GM23248 (cell line): ENCODE data around the gene CLEC4F. TPM values are rescaled to one million over a fixed set of nuclear protein-coding genes. Genes with fewer than 3 reads are reported as not detected.
"Not testable (repeated sequence)": the region's sequence is repeated elsewhere in the genome, so short reads cannot be mapped to it uniquely, and the experiment has no call there.

Source experiments
- DNase-seq: peaks from one replicate; pipeline ENCODE4 v3.0.0-alpha.2; 2015
- H2AFZ ChIP-seq: fragments of 200-600 bp; sonication (generic); 2 replicates; pipeline ENCODE4 v1.6.1; 2016; ENCODE audit warnings: antibody characterized with exemption
- H3F3A ChIP-seq: fragments of 200-600 bp; sonication (generic); 2 replicates; pipeline ENCODE4 v1.6.1; 2016; ENCODE audit warnings: mild to moderate bottlenecking, antibody characterized with exemption, mixed run types; ENCODE audit not compliant: insufficient read depth
- H3K27ac ChIP-seq: fragments of 200-600 bp; sonication (generic); 2 replicates; pipeline ENCODE4 v1.5.1; 2016; ENCODE audit warnings: mild to moderate bottlenecking
- H3K27me3 ChIP-seq: fragments of 200-600 bp; sonication (generic); replicated peaks from 2 replicates; pipeline ENCODE4 v1.6.1; 2016; ENCODE audit warnings: mild to moderate bottlenecking; ENCODE audit not compliant: insufficient read depth
- H3K36me3 ChIP-seq: fragments of 200-600 bp; sonication (generic); 2 replicates; pipeline ENCODE4 v1.6.1; 2016; ENCODE audit warnings: low read depth, mild to moderate bottlenecking
- H3K4me1 ChIP-seq: fragments of 200-600 bp; sonication (generic); 2 replicates; pipeline ENCODE4 v1.6.1; 2016; ENCODE audit warnings: mild to moderate bottlenecking; ENCODE audit not compliant: insufficient read depth
- H3K4me2 ChIP-seq: fragments of 200-600 bp; sonication (generic); one replicate; pipeline ENCODE4 v1.6.1; 2016; ENCODE audit warnings: mild to moderate bottlenecking; ENCODE audit not compliant: unreplicated experiment
- H3K4me3 ChIP-seq: fragments of 200-600 bp; sonication (generic); 2 replicates; pipeline ENCODE4 v1.5.1; 2016; ENCODE audit warnings: mild to moderate bottlenecking
- H3K79me2 ChIP-seq: fragments of 200-600 bp; sonication (generic); 2 replicates; pipeline ENCODE4 v1.6.1; 2016; ENCODE audit warnings: mild to moderate bottlenecking; ENCODE audit not compliant: insufficient read depth
- H3K9ac ChIP-seq: fragments of 200-600 bp; sonication (generic); 2 replicates; pipeline ENCODE4 v1.6.1; 2016; ENCODE audit warnings: mild to moderate bottlenecking
- H3K9me2 ChIP-seq: fragments of 200-600 bp; sonication (generic); 2 replicates; pipeline ENCODE4 v1.6.1; 2016; ENCODE audit warnings: mixed run types, mild to moderate bottlenecking, moderate library complexity; ENCODE audit not compliant: insufficient read depth
- H3K9me3 ChIP-seq: fragments of 200-600 bp; sonication (generic); one replicate; pipeline ENCODE4 v1.6.1; 2017; ENCODE audit warnings: low read depth
- H4K20me1 ChIP-seq: fragments of 200-600 bp; sonication (generic); 2 replicates; pipeline ENCODE4 v1.6.0; 2016; ENCODE audit not compliant: insufficient read depth
- EZH2 ChIP-seq: fragments of 200-600 bp; sonication (generic); IDR thresholded peaks from 2 replicates; pipeline ENCODE4 v1.6.1; 2018; ENCODE audit warnings: antibody characterized with exemption, mild to moderate bottlenecking; ENCODE audit not compliant: insufficient read depth, poor library complexity, severe bottlenecking
- EZH2phosphoT487 ChIP-seq: fragments of 200-600 bp; sonication (generic); IDR thresholded peaks from 2 replicates; pipeline ENCODE4 v1.6.1; 2018; ENCODE audit warnings: antibody characterized with exemption, moderate library complexity, mild to moderate bottlenecking, low read depth; ENCODE audit not compliant: insufficient read depth
- WGBS, 2 experiments: methylation state at CpG; one replicate each; pipeline ENCODE4 v1.1.6; 2015 to 2017; ENCODE audit warnings: low lambda C conversion rate in 2 of 2, low coverage in 1 of 2; ENCODE audit errors: missing lambda C conversion rate in 2 of 2; 5-methylcytosine and 5-hydroxymethylcytosine counted together
- in situ Hi-C: fragments of 300-500 bp; cut with MboI; formaldehyde crosslinking; loops from 2 replicates; pipeline ENCODE4 v1.15.0; 2020
- polyA plus RNA-seq: library from polyadenylated mRNA; unstranded; fragments of >200 nt; fragmentation: Nextera tagmentation; extraction: Ambion mirVana; gene quantifications from 2 replicates; pipeline ENCODE4 v1.2.1, GENCODE V29; 2016
- total RNA-seq: library from RNA; depleted of rRNA; stranded (reverse); fragments of >200 nt; shearing (Covaris generic); gene quantifications from 2 replicates; pipeline ENCODE4 v1.2.3, GENCODE V29; 2014

The CLEC4F gene
- total and polyA plus RNA-seq, 2 experiments from 2014 or later, result not detected

DNA sequence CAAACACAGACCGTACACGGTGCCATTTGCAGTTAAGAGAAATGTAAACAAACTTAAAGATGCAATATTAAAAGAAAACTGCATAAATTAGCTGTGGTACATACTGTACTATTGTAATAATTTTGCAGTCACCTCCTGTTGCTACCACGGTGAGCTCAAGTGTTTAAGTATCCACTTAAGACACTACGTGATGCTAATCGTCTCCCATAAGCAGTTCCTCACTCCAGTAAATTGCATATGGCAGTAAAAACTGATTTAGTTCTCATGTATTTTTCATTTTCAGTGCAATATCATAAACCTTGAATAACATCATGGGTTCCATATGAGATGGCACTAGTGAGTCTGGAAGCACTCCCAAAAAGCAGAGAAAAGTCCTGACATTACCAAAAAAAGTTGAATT lies 14.4 kb downstream of the CLEC4F start:
- no peak for TF ChIP-seq EZH2phosphoT487
- no peak for TF ChIP-seq EZH2
- 39 to 43% methylated on average over 5 of the region's 5 CpGs for WGBS, 2 experiments
- Histone ChIP-seq H3K9me3 (no peaks in the 10 kb centered on the region), H3K79me2 (no peaks in the 10 kb centered on the region), H3K4me2 (no peak overlapping the region), H3K4me1 (no peaks in the 10 kb centered on the region), H3F3A (no peaks in the 10 kb centered on the region), H3K27me3 (peaks cover 17% of the 10 kb centered on the region), H2AFZ (no peak overlapping the region), H3K27ac (no peak overlapping the region), H4K20me1 (no peaks in the 10 kb centered on the region), H3K9ac (no peak overlapping the region), H3K36me3 (no peaks in the 10 kb centered on the region), H3K4me3 (no peak overlapping the region), H3K9me2 (no peaks in the 10 kb centered on the region)
- DNase-seq, result no peak
- in situ Hi-C loops, result no loop called here

DNA sequence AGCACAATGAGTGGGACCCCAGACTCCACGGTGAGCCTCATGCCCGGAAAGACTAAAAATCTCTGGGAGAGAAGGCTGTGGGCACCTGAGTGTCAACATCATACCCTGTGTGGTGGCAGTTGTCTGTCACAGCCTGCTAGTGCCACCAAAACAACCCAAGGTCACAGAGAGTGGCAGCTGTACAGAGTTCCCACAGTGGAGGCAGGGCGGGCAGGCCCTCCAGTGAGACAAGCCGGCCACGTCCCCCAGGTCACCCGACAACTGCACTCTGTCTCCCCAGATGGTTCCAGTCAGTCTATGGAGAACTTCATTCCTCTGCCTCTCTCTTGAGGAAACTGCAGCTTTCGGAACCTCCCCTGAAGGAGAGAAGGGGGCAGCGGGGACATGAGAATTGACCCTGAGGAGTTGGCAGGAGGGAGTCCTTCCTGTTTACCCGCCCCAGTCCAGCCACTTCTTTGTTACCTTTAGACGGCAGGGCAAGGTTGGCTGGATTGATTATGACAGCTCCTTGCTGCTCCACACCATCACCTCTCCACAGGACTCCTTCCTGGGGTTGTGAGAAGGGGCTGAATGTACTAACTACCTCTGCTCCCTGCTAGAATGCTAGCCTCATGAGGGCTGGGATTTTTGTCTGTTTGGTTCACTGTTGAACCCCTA lies 18.7 kb downstream of the CLEC4F start:
- no peak overlapping the region for H3K4me3 ChIP-seq
- TF ChIP-seq EZH2, result no peak
- no peak for TF ChIP-seq EZH2phosphoT487
- no peaks in the 10 kb centered on the region for H3K9me2 ChIP-seq
- H3F3A ChIP-seq, result no peaks in the 10 kb centered on the region
- no peaks in the 10 kb centered on the region for H3K79me2 ChIP-seq
- H4K20me1 ChIP-seq, result no peaks in the 10 kb centered on the region
- no peaks in the 10 kb centered on the region for H3K4me1 ChIP-seq
- no peak overlapping the region for H3K27ac ChIP-seq
- DNase-seq, result no peak
- H3K9me3 ChIP-seq, result no peaks in the 10 kb centered on the region
- no peaks in the 10 kb centered on the region for H3K36me3 ChIP-seq
- H3K4me2 ChIP-seq, result no peak overlapping the region
- H3K27me3 ChIP-seq, result peaks cover 12% of the 10 kb centered on the region
- in situ Hi-C loops, result no loop called here
- no peak overlapping the region for H2AFZ ChIP-seq
- no peak overlapping the region for H3K9ac ChIP-seq
- WGBS, 2 experiments, result 52% methylated on average over 10 of the region's 10 CpGs

DNA sequence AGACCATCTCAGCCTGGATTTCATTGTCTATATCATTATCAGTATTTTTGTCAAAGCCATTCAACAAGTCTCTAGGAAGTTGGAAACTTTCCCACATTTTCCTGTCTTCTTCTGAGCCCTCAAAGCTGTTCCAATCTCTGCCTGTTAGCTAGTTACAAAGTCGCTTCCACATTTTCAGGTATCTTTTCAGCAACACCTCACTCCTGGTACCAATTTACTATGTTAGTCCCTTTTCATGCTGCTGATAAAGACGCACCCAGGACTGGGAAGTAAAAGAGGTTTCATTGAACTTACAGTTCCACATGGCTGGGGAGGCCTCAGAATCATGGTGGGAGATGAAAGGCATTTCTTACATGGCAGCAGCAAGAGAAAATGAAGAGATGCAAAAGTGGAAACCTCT lies 20.7 kb downstream of the CLEC4F start:
- H3K4me1 ChIP-seq, result no peaks in the 10 kb centered on the region
- no peaks in the 10 kb centered on the region for H3F3A ChIP-seq
- H3K4me2 ChIP-seq, result no peak overlapping the region
- no peak overlapping the region for H3K27ac ChIP-seq
- in situ Hi-C loops, result loop anchor here (25.0 kb wide), 1 partner anchor 487 kb away; the partner anchor contains the start of gene FAM136A
- no peak overlapping the region for H2AFZ ChIP-seq
- no peaks in the 10 kb centered on the region for H3K36me3 ChIP-seq
- H3K79me2 ChIP-seq, result no peaks in the 10 kb centered on the region
- H3K27me3 ChIP-seq, result peaks cover 3% of the 10 kb centered on the region
- no peaks in the 10 kb centered on the region for H3K9me3 ChIP-seq
- H3K9ac ChIP-seq, result no peak overlapping the region
- H3K4me3 ChIP-seq, result no peak overlapping the region
- 37 to 42% methylated on average over 2 of the region's 2 CpGs for WGBS, 2 experiments
- DNase-seq, result no peak
- TF ChIP-seq EZH2, result no peak
- TF ChIP-seq EZH2phosphoT487, result no peak
- H4K20me1 ChIP-seq, result no peaks in the 10 kb centered on the region
- no peaks in the 10 kb centered on the region for H3K9me2 ChIP-seq

DNA sequence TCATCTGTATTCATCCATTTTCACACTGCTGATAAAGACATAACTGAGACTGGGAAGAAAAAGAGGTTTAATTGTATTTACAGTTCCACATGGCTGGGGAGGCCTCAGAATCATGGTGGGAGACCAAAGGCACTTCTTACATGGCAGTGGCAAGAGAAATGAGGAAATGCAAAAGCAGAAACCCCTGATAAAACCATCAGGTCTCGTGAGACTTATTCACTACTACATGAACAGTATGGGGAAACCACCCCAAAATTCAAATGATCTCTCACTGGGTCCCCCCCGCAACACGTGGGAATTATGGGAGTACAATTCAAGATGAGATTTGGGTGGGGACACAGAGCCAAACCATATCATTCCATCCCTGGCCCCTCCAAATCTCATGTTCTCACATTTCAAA lies 22.4 kb downstream of the CLEC4F start:
- in situ Hi-C loops, result loop anchor here (25.0 kb wide), 1 partner anchor 486 kb away; the partner anchor contains the start of gene FAM136A
- WGBS, 2 experiments, result 32 to 38% methylated on average over 3 of the region's 3 CpGs

More for the DNA sequence above, 22.4 kb downstream of the CLEC4F start:
- H3K79me2 ChIP-seq, H3K27me3 ChIP-seq, H3K9me3 ChIP-seq, H2AFZ ChIP-seq, H3K4me2 ChIP-seq, DNase-seq, H3K4me1 ChIP-seq, H3K27ac ChIP-seq, H4K20me1 ChIP-seq, H3K4me3 ChIP-seq, H3F3A ChIP-seq, H3K36me3 ChIP-seq, H3K9me2 ChIP-seq, H3K9ac ChIP-seq: not testable (repeated sequence)
